IMR-90 (cell line): ENCODE measurements around the gene LMNTD2. TPM values are rescaled to one million over a fixed set of nuclear protein-coding genes. Genes with fewer than 3 reads are reported as not detected.

Experiments used
- ATAC-seq: fragments of 200-7000 bp; cut with Tn5 transposase; 2 replicates; pipeline ENCODE4 v1.9.1; 2020; ENCODE audit warnings: low read depth, mild to moderate bottlenecking, moderate library complexity
- BruUV-seq: library from RNA; stranded (reverse); fragments of 400-500 nt; replicated peaks from 2 replicates; lab custom pipeline; 2021; lab: Mats Ljungman, UMichigan
- CTCF ChIA-PET: fragments of 300-600 bp; formaldehyde crosslinking; extraction: SDS; loops from one replicate; lab custom pipeline; 2021; ENCODE audit warnings: antibody characterized with exemption; lab: Yijun Ruan, JAX
- POLR2A ChIA-PET: fragments of 300-600 bp; sonication (Branson Sonifier 250); formaldehyde crosslinking; loops from one replicate; lab custom pipeline; 2022; ENCODE audit warnings: antibody characterized with exemption; ENCODE audit not compliant: unreplicated experiment; lab: Charles Lee
- DNase-seq: peaks from one replicate; pipeline ENCODE4 v3.0.0; 2013
- H2AFZ ChIP-seq: replicated peaks from 2 replicates; pipeline ENCODE3; 2013; ENCODE audit warnings: low read length, mild to moderate bottlenecking; ENCODE audit not compliant: poor library complexity
- H2AK5ac ChIP-seq: 2 replicates; pipeline ENCODE4 v1.6.1; 2013; ENCODE audit warnings: low read depth, low read length, inconsistent platforms
- H2AK9ac ChIP-seq: replicated peaks from 2 replicates; pipeline ENCODE3; 2013; ENCODE audit warnings: mild to moderate bottlenecking, low read depth, low read length, moderate library complexity; ENCODE audit not compliant: poor library complexity
- H2BK120ac ChIP-seq: 2 replicates; pipeline ENCODE4 v1.6.1; 2013; ENCODE audit warnings: low read depth, low read length, inconsistent platforms
- H2BK15ac ChIP-seq: 3 replicates; pipeline ENCODE4 v1.6.1; 2013; ENCODE audit warnings: low read depth, low read length, inconsistent platforms
- H2BK20ac ChIP-seq: 2 replicates; pipeline ENCODE4 v1.6.1; 2013; ENCODE audit warnings: low read depth, mild to moderate bottlenecking, inconsistent platforms, low read length, moderate library complexity
- H2BK5ac ChIP-seq: 2 replicates; pipeline ENCODE4 v1.6.1; 2013; ENCODE audit warnings: mild to moderate bottlenecking, low read depth, low read length, inconsistent platforms; ENCODE audit not compliant: poor library complexity, severe bottlenecking
- H3K14ac ChIP-seq: replicated peaks from 2 replicates; pipeline ENCODE4 v1.6.1; 2013; ENCODE audit warnings: low read depth, low read length, inconsistent platforms
- H3K18ac ChIP-seq: 2 replicates; pipeline ENCODE4 v1.6.1; 2013; ENCODE audit warnings: low read depth, low read length, control low read depth
- H3K23ac ChIP-seq: 2 replicates; pipeline ENCODE4 v1.6.1; 2013; ENCODE audit warnings: low read depth, low read length, inconsistent platforms
- H3K27ac ChIP-seq: 2 replicates; pipeline ENCODE4 v1.5.1; 2013; ENCODE audit warnings: mild to moderate bottlenecking, control low read depth, low read length; ENCODE audit not compliant: insufficient read depth
- H3K27me3 ChIP-seq: 2 replicates; pipeline ENCODE4 v1.6.1; 2013; ENCODE audit warnings: low read length; ENCODE audit not compliant: control insufficient read depth, insufficient read depth
- H3K36me3 ChIP-seq: 2 replicates; pipeline ENCODE4 v1.6.1; 2013; ENCODE audit warnings: low read length, mixed read lengths; ENCODE audit not compliant: control insufficient read depth, insufficient read depth
- H3K4ac ChIP-seq: 2 replicates; pipeline ENCODE4 v1.6.1; 2013; ENCODE audit warnings: low read depth, low read length, inconsistent platforms
- H3K4me1 ChIP-seq: 2 replicates; pipeline ENCODE4 v1.6.1; 2013; ENCODE audit warnings: low read length, mixed read lengths; ENCODE audit not compliant: control insufficient read depth, insufficient read depth
- H3K4me2 ChIP-seq: 2 replicates; pipeline ENCODE4 v1.6.1; 2013; ENCODE audit warnings: low read depth, mild to moderate bottlenecking, control low read depth, low read length, moderate library complexity
- H3K4me3 ChIP-seq: 2 replicates; pipeline ENCODE4 v1.5.1; 2013; ENCODE audit warnings: low read depth, mild to moderate bottlenecking, control low read depth, low read length, moderate library complexity; ENCODE audit not compliant: insufficient read depth
- H3K56ac ChIP-seq: 2 replicates; pipeline ENCODE4 v1.6.1; 2013; ENCODE audit warnings: low read length, inconsistent platforms; ENCODE audit not compliant: insufficient read depth; ENCODE audit errors: extremely low read depth
- H3K79me1 ChIP-seq, 2 experiments: 2 replicates each; pipeline ENCODE4 v1.6.1; 2013; ENCODE audit warnings: low read length in 2 of 2, inconsistent platforms in 1 of 2, low read depth in 1 of 2
- H3K9ac ChIP-seq: 2 replicates; pipeline ENCODE4 v1.6.1; 2013; ENCODE audit warnings: low read depth, low read length, control low read depth
- H3K9me1 ChIP-seq: 2 replicates; pipeline ENCODE4 v1.6.1; 2013; ENCODE audit warnings: low read length, inconsistent platforms; ENCODE audit not compliant: insufficient read depth
- H3K9me3 ChIP-seq: 2 replicates; pipeline ENCODE4 v1.6.1; 2013; ENCODE audit warnings: low read length; ENCODE audit not compliant: control insufficient read depth, insufficient read depth
- H4K20me1 ChIP-seq: 2 replicates; pipeline ENCODE4 v1.6.1; 2013; ENCODE audit warnings: low read length, inconsistent platforms; ENCODE audit not compliant: insufficient read depth
- H4K5ac ChIP-seq: 2 replicates; pipeline ENCODE4 v1.6.1; 2013; ENCODE audit warnings: mild to moderate bottlenecking, low read depth, low read length, control low read depth
- H4K8ac ChIP-seq, 2 experiments: 2 replicates each; pipeline ENCODE4 v1.6.1; 2013; ENCODE audit warnings: low read depth in 2 of 2, low read length in 2 of 2, control low read depth in 1 of 2, inconsistent platforms in 1 of 2
- H4K91ac ChIP-seq: 2 replicates; pipeline ENCODE4 v1.6.1; 2013; ENCODE audit warnings: low read depth, low read length, inconsistent platforms; ENCODE audit not compliant: insufficient read depth
- MXI1 ChIP-seq: IDR thresholded peaks from 2 replicates; pipeline ENCODE4 v1.6.1; 2012; ENCODE audit warnings: low read depth, mild to moderate bottlenecking, low read length, moderate library complexity, borderline replicate concordance
- WGBS, 2 experiments: methylation state at CpG; one replicate each; pipeline versions ENCODE4 v1.1.5 to v1.1.7; 2013; ENCODE audit warnings: missing lambda C conversion rate in 2 of 2; ENCODE audit not compliant: insufficient read length in 1 of 2; ENCODE audit errors: extremely low coverage in 2 of 2; 5-methylcytosine and 5-hydroxymethylcytosine counted together
- dilution Hi-C: fragments of 300-500 bp; cut with HindIII; formaldehyde crosslinking; loops from one replicate; pipeline ENCODE4 v1.14.3; 2018; ENCODE audit warnings: low sequenced_read_pairs; ENCODE audit not compliant: unreplicated experiment
- in situ Hi-C: fragments of 300-500 bp; cut with MboI; formaldehyde crosslinking; loops from 3 replicates; pipeline ENCODE4 v1.14.3; 2019; ENCODE audit warnings: low sequenced_read_pairs, inconsistent platforms, mixed read lengths
- intact Hi-C: fragments of 100-400 bp; cut with micrococcal nuclease; formaldehyde crosslinking; loops from 2 replicates; pipeline ENCODE4 v1.10.0; 2022
- polyA plus RNA-seq, 3 experiments: library from polyadenylated mRNA; depleted of rRNA; stranded (reverse); fragments of >200 nt; gene quantifications; 2 replicates each; pipeline ENCODE4 v1.2.3, GENCODE V29; 2012; ENCODE audit warnings: low replicate concordance in 1 of 3
- total RNA-seq: library from RNA; depleted of rRNA; stranded (reverse); fragments of >200 nt; gene quantifications from 2 replicates; pipeline ENCODE4 v1.2.3, GENCODE V29; 2012

Gene LMNTD2
- total and polyA plus RNA-seq, 2 of the 4 experiments (the other 2 are of a cell fraction), result 0.18 to 1.3 TPM

DNA sequence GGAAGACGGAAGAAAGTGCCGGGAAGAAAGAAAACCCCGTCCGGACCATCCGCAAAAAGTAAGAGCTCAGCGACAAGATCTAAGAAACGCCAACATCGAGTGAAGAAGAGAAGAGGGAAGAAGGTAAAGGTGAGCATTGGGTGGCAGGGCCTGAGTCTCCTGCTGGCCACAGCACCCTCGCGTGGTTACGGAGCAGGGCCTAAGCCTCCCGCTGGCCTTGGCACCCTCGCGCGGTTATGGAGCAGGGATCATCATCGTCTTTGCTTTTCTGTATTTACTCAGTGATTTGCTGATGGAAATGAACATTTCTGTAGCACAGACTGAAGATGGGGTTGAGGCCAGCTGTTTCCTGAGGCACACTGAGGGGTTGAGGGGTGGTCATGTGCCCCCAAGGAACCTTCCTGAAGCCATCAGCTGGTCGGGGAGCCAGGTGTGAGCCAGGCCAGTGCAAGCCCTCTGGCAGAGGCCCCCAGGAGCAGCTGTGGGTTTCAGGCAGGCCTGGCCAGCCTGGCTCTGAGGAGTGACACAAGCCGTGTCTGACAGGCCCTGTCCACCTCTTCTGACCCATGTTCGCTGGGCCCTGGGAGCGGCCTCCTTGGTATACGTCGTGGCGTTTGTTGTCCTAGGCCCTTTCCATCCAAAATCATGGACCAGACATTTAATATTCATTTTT is 41.2 kb upstream of the LMNTD2 start:
- BruUV-seq, result no TSS peak
- Histone ChIP-seq H3K23ac (no peak overlapping the region), H2AFZ (no peak overlapping the region), H3K14ac (no peak overlapping the region), H3K4me2 (no peak overlapping the region), H3K9me1 (no peaks in the 10 kb centered on the region), H3K4me1 (no peaks in the 10 kb centered on the region), H3K4ac (no peak overlapping the region), H3K4me3 (no peak overlapping the region), H3K27me3 (no peaks in the 10 kb centered on the region), H4K20me1 (peaks cover 8% of the 10 kb centered on the region), H3K79me1 (peaks cover 11 to 35% of the 10 kb centered on the region in 2 experiments), H3K9me3 (no peaks in the 10 kb centered on the region), H2AK5ac (no peak overlapping the region), H3K18ac (no peak overlapping the region), H2AK9ac (no peak overlapping the region), H2BK20ac (no peak overlapping the region), H3K36me3 (peaks cover 76% of the 10 kb centered on the region), H2BK5ac (no peak overlapping the region), H3K27ac (no peak overlapping the region), H4K5ac (no peak overlapping the region), H4K91ac (no peak overlapping the region), H4K8ac (no peak overlapping the region), H2BK15ac (no peak overlapping the region), H3K56ac (no peak overlapping the region), H3K9ac (no peak overlapping the region), H2BK120ac (no peak overlapping the region)
- in situ Hi-C loops (no loop called here), intact Hi-C loops (no loop called here), dilution Hi-C loops (no loop called here)
- ChIA-PET CTCF (no interaction called here), POLR2A (no interaction called here)
- 92% methylated on average over 11 of the region's 23 CpGs; no CpG with 5 or more reads in 1 of the 2 experiments for WGBS, 2 experiments
- TF ChIP-seq MXI1, result no peak
- no peak for DNase-seq
- ATAC-seq, result no peak
